ENCODE measurements around the gene CDIPT. TPM values are rescaled to one million over a fixed set of nuclear protein-coding genes. Genes with fewer than 3 reads are reported as not detected.

CDIPT gene
- total RNA-seq, 1 experiment from 2014 or later, result 58.3 TPM

GRCh38 chr16:29878172-29878571 lies 15.1 kb upstream of the CDIPT start:
- H3K79me2 ChIP-seq (ENCODE audit: insufficient read depth, low read length), result no peaks in the 10 kb centered on the region
- RAD21 ChIA-PET (ENCODE audit: low non-redundant PET in 1 of 2, low total read pairs in 2 of 2, uncharacterized antibody in 2 of 2, unreplicated experiment in 2 of 2), result interaction anchor here in 1 of 2 experiments (0.7 kb wide), 1 partner anchor 21 kb away, joined by 3 read pairs; the partner anchor contains the start of gene SEZ6L2
- no TSS peak for BruUV-seq (replicated peaks)
- no peak overlapping the region for H3K9ac ChIP-seq (ENCODE audit: low read length)
- no peak overlapping the region for H3K27ac ChIP-seq (ENCODE audit: low read depth, low read length)
- CTCF ChIA-PET, result no interaction called here
- H3K27me3 ChIP-seq (ENCODE audit: insufficient read depth, low read length), result no peaks in the 10 kb centered on the region
- H3K4me3 ChIP-seq (replicated peaks in 1 of 2; ENCODE audit: low read depth in 1 of 2, low read length in 2 of 2), result no peak overlapping the region
- no peaks in the 10 kb centered on the region for H3K9me3 ChIP-seq (ENCODE audit: control insufficient read depth in 1 of 2, insufficient read depth in 1 of 2, low read depth in 1 of 2, low read length in 2 of 2)
- intact Hi-C loops (cut with micrococcal nuclease), result no loop called here
- 0 out of 4 replicates have a peak, but pooled peaks cover 0 to 4% of the 10 kb centered on the region in 2 experiments for H3K4me1 ChIP-seq (ENCODE audit: control insufficient read depth in 1 of 2, insufficient read depth in 2 of 2, low read length in 2 of 2)
- H3K36me3 ChIP-seq (ENCODE audit: control insufficient read depth in 1 of 2, insufficient read depth in 2 of 2, low read length in 2 of 2), result no peaks in the 10 kb centered on the region
- no peak overlapping the region for H2AFZ ChIP-seq (ENCODE audit: low read depth, low read length, poor library complexity, severe bottlenecking)
- no peak for TF ChIP-seq RAD21 (IDR thresholded peaks at IDR 0.05; ENCODE audit: low read depth)
- no peak for TF ChIP-seq CEBPB (IDR thresholded peaks at IDR 0.05; ENCODE audit: low read depth)
- TF ChIP-seq POLR2A (IDR thresholded peaks at IDR 0.05; ENCODE audit: borderline replicate concordance, extremely low read depth, insufficient read depth, insufficient read length), result no peak
- TF ChIP-seq EGR1 (IDR thresholded peaks at IDR 0.05; ENCODE audit: low read depth), result no peak
- TF ChIP-seq ELF1 (IDR thresholded peaks at IDR 0.05; ENCODE audit: borderline replicate concordance, low read depth), result no peak
- TF ChIP-seq EZH2 (IDR thresholded peaks at IDR 0.05), result no peak
- no peak for TF ChIP-seq POLR2AphosphoS5 (IDR thresholded peaks at IDR 0.05; ENCODE audit: low read depth, low read length)
- TF ChIP-seq ZNF274 (IDR thresholded peaks at IDR 0.05; ENCODE audit: low read depth, low read length), result no peak
- TF ChIP-seq YY1 (IDR thresholded peaks at IDR 0.05; ENCODE audit: extremely low read depth, insufficient replicate concordance, low read depth, low read length), result no peak
- TF ChIP-seq SIN3A (IDR thresholded peaks at IDR 0.05; ENCODE audit: low read depth), result no peak
- no peak for TF ChIP-seq FOSL1 (IDR thresholded peaks at IDR 0.05; ENCODE audit: low read depth)
- no peaks in the 10 kb centered on the region for H3K9me2 ChIP-seq (ENCODE audit: insufficient read depth)
- DNase-seq (ENCODE audit: low read depth, low spot score), result no peak
- no peak for ATAC-seq
- no peak overlapping the region for H3K4me2 ChIP-seq (ENCODE audit: low read length)
- H4K20me1 ChIP-seq (ENCODE audit: insufficient read depth), result no peaks in the 10 kb centered on the region
- POLR2A ChIA-PET, result no interaction called here

- ChIA-PET CTCF (no interaction called here), POLR2A (no interaction called here), RAD21 (ENCODE audit: low non-redundant PET in 1 of 2, low total read pairs in 2 of 2, uncharacterized antibody in 2 of 2, unreplicated experiment in 2 of 2) (interaction anchor here in 1 of 2 experiments (0.7 kb wide), 1 partner anchor 22 kb away, joined by 3 read pairs; the partner anchor contains the start of gene SEZ6L2)
- no TSS peak for BruUV-seq (replicated peaks)
- Histone ChIP-seq H3K27me3 (ENCODE audit: insufficient read depth, low read length) (no peaks in the 10 kb centered on the region), H3K9ac (ENCODE audit: low read length) (no peak overlapping the region), H4K20me1 (ENCODE audit: insufficient read depth) (no peaks in the 10 kb centered on the region), H3K36me3 (ENCODE audit: control insufficient read depth in 1 of 2, insufficient read depth in 2 of 2, low read length in 2 of 2) (no peaks in the 10 kb centered on the region), H3K4me1 (ENCODE audit: control insufficient read depth in 1 of 2, insufficient read depth in 2 of 2, low read length in 2 of 2) (0 out of 4 replicates have a peak, but pooled peaks cover 0 to 4% of the 10 kb centered on the region in 2 experiments), H3K27ac (ENCODE audit: low read depth, low read length) (no peak overlapping the region), H3K4me3 (replicated peaks in 1 of 2; ENCODE audit: low read depth in 1 of 2, low read length in 2 of 2) (no peak overlapping the region), H3K79me2 (ENCODE audit: insufficient read depth, low read length) (no peaks in the 10 kb centered on the region), H2AFZ (ENCODE audit: low read depth, low read length, poor library complexity, severe bottlenecking) (no peak overlapping the region), H3K9me2 (ENCODE audit: insufficient read depth) (no peaks in the 10 kb centered on the region), H3K9me3 (ENCODE audit: control insufficient read depth in 1 of 2, insufficient read depth in 1 of 2, low read depth in 1 of 2, low read length in 2 of 2) (no peaks in the 10 kb centered on the region), H3K4me2 (ENCODE audit: low read length) (no peak overlapping the region)
- peak; percentile 93 for ATAC-seq
- intact Hi-C loops (cut with micrococcal nuclease), result no loop called here
- peak; percentile 66 for DNase-seq (ENCODE audit: low read depth, low spot score)
- TF ChIP-seq POLR2AphosphoS5 (IDR thresholded peaks at IDR 0.05; ENCODE audit: low read depth, low read length) (no peak), TCF7L2 (IDR thresholded peaks at IDR 0.05; ENCODE audit: borderline replicate concordance, extremely low read depth, insufficient read depth, insufficient read length) (no peak), RAD21 (IDR thresholded peaks at IDR 0.05; ENCODE audit: low read depth) (no peak), EZH2 (IDR thresholded peaks at IDR 0.05) (no peak), CBX3 (IDR thresholded peaks at IDR 0.05; ENCODE audit: low read depth) (no peak), SRF (IDR thresholded peaks at IDR 0.05; ENCODE audit: low read depth) (no peak), SIN3A (IDR thresholded peaks at IDR 0.05; ENCODE audit: low read depth) (no peak), CTCF (IDR thresholded peaks at IDR 0.05 in 2 of 3, conservative IDR thresholded peaks at IDR 0.05 in 1 of 3; ENCODE audit: borderline replicate concordance in 1 of 3, insufficient read depth in 1 of 3, low read depth in 2 of 3, low read length in 2 of 3) (no peak), YY1 (IDR thresholded peaks at IDR 0.05; ENCODE audit: extremely low read depth, insufficient replicate concordance, low read depth, low read length) (no peak)
Measured at GRCh38 chr16:29877266-29877961, 14.4 kb upstream of the CDIPT start.

Measured in HCT116 (cell line).